GM12878 (cell line): ENCODE results near the gene VPS18. TPM values are rescaled to one million over a fixed set of nuclear protein-coding genes. Genes with fewer than 3 reads are reported as not detected.

Experiments used
- BCL11A ChIP-seq: IDR thresholded peaks from 2 replicates; pipeline ENCODE4 v1.6.1; 2011; ENCODE audit warnings: low read depth, low read length
- BMI1 ChIP-seq: fragments of 450-650 bp; IDR thresholded peaks from 2 replicates; pipeline ENCODE4 v1.6.1; 2016; ENCODE audit warnings: mild to moderate bottlenecking, moderate library complexity, borderline replicate concordance
- BRCA1 ChIP-seq: IDR thresholded peaks from 2 replicates; pipeline ENCODE4 v1.6.1; 2011; ENCODE audit warnings: low read depth, low read length, improper control_type of control experiment
- CEBPB ChIP-seq, 2 experiments: fragments of 150-350 bp in 1 of 2; IDR thresholded peaks; 2 replicates each; pipeline ENCODE4 v1.6.1; 2012 to 2014; ENCODE audit warnings: low read depth in 2 of 2, low read length in 2 of 2, borderline replicate concordance in 1 of 2, inconsistent platforms in 1 of 2
- GABPA ChIP-seq: IDR thresholded peaks from 2 replicates; pipeline ENCODE4 v1.6.1; 2014; ENCODE audit warnings: antibody characterized with exemption, low read depth, mild to moderate bottlenecking, inconsistent platforms
- JUND ChIP-seq: IDR thresholded peaks from 2 replicates; pipeline ENCODE4 v1.6.1; 2012; ENCODE audit warnings: low read depth, mild to moderate bottlenecking, low read length, improper control_type of control experiment, moderate library complexity
- MAX ChIP-seq: IDR thresholded peaks from 2 replicates; pipeline ENCODE4 v1.6.1; 2012; ENCODE audit warnings: low read depth, low read length, improper control_type of control experiment
- MEF2A ChIP-seq: IDR thresholded peaks from 2 replicates; pipeline ENCODE4 v1.6.1; 2011; ENCODE audit warnings: low read depth, mild to moderate bottlenecking, low read length, moderate library complexity; ENCODE audit not compliant: insufficient read depth
- MTA2 ChIP-seq: fragments of 450-650 bp; IDR thresholded peaks from 2 replicates; pipeline ENCODE4 v1.6.1; 2016; ENCODE audit warnings: low read depth, mild to moderate bottlenecking, moderate library complexity
- PBX3 ChIP-seq: IDR thresholded peaks from 2 replicates; pipeline ENCODE4 v1.6.1; 2011; ENCODE audit warnings: mild to moderate bottlenecking, low read depth, low read length, moderate library complexity; ENCODE audit not compliant: insufficient replicate concordance
- PKNOX1 ChIP-seq: fragments of 450-650 bp; IDR thresholded peaks from 2 replicates; pipeline ENCODE4 v1.6.1; 2016; ENCODE audit warnings: mild to moderate bottlenecking
- POLR2A ChIP-seq: IDR thresholded peaks from 2 replicates; pipeline ENCODE4 v1.6.1; 2011; ENCODE audit warnings: low read depth, mild to moderate bottlenecking, low read length
- POU2F2 ChIP-seq: IDR thresholded peaks from 3 replicates; pipeline ENCODE4 v1.6.1; 2011; ENCODE audit warnings: low read depth, mild to moderate bottlenecking, low read length, borderline replicate concordance
- RAD21 ChIP-seq: IDR thresholded peaks from 2 replicates; pipeline ENCODE4 v1.6.1; 2011; ENCODE audit warnings: mild to moderate bottlenecking, low read depth, low read length, moderate library complexity; ENCODE audit not compliant: insufficient read depth
- REST ChIP-seq: IDR thresholded peaks from 2 replicates; pipeline ENCODE4 v1.6.1; 2012; ENCODE audit warnings: mild to moderate bottlenecking, low read depth, low read length
- SMC3 ChIP-seq: IDR thresholded peaks from 2 replicates; pipeline ENCODE4 v1.6.1; 2011; ENCODE audit warnings: low read length, improper control_type of control experiment, borderline replicate concordance
- SPI1 ChIP-seq: IDR thresholded peaks from 2 replicates; pipeline ENCODE4 v1.6.1; 2011; ENCODE audit warnings: low read depth, mild to moderate bottlenecking, low read length, moderate library complexity, borderline replicate concordance; ENCODE audit not compliant: insufficient read depth
- SREBF1 ChIP-seq: IDR thresholded peaks from 2 replicates; pipeline ENCODE4 v1.6.1; 2012; ENCODE audit warnings: mild to moderate bottlenecking, low read length
- STAT1 ChIP-seq: fragments of 450-650 bp; conservative IDR thresholded peaks from 2 replicates; pipeline ENCODE4 v1.6.1; 2014; ENCODE audit warnings: antibody characterized with exemption, mild to moderate bottlenecking
- TAF1 ChIP-seq: IDR thresholded peaks from 2 replicates; pipeline ENCODE4 v1.6.1; 2011; ENCODE audit warnings: mild to moderate bottlenecking, low read depth, low read length, borderline replicate concordance
- TBL1XR1 ChIP-seq: IDR thresholded peaks from 2 replicates; pipeline ENCODE4 v1.6.1; 2012; ENCODE audit warnings: low read depth, low read length, improper control_type of control experiment
- ZNF687 ChIP-seq: fragments of 450-650 bp; IDR thresholded peaks from 2 replicates; pipeline ENCODE4 v1.6.1; 2017; ENCODE audit warnings: mild to moderate bottlenecking, moderate library complexity
- ZSCAN29 ChIP-seq: fragments of 450-650 bp; IDR thresholded peaks from 2 replicates; pipeline ENCODE4 v1.6.1; 2017; ENCODE audit warnings: mild to moderate bottlenecking, moderate library complexity
- polyA plus RNA-seq, 11 experiments: library from polyadenylated mRNA; depleted of rRNA in 4 of 11; unstranded in 6 of 11; stranded (reverse) in 5 of 11; fragments of >200 nt; fragmentation: Nextera tagmentation in 4 of 11; fragmentation: Illumina TruSeq in 1 of 11; extraction: Ambion mirVana in 4 of 11; extraction: Trizol in 1 of 11; gene quantifications; 1 replicate in 1 of 11; 2 replicates in 10 of 11; pipeline versions ENCODE4 v1.2.1 to v1.2.3, GENCODE V29; 2011 to 2016; ENCODE audit warnings: inconsistent platforms in 2 of 11, missing spikeins in 2 of 11, low read depth in 1 of 11
- total RNA-seq, 4 experiments: library from RNA; depleted of rRNA in 3 of 4; stranded (reverse); fragments of >200 nt in 3 of 4; fragmentation: Illumina TruSeq in 1 of 4; extraction: Trizol in 1 of 4; gene quantifications; 2 replicates each; pipeline versions ENCODE4 v1.2.1 to v1.2.3, GENCODE V29; 2013 to 2021

Gene VPS18
- total and polyA plus RNA-seq, 10 of the 15 experiments (the other 5 are each of a cell fraction or from before 2014, with no cell fraction given), result 0.71 to 20.4 (median 10.6) TPM

- TF ChIP-seq BMI1 (no peak), ZNF687 (peak; percentile 34; the same call in 1 of the 2 replicates), POLR2A (no peak), RAD21 (no peak), SPI1 (no peak), JUND (no peak), BRCA1 (no peak), SREBF1 (no peak), PKNOX1 (0 out of 2 replicates have a peak, but pooled peaks have one; percentile 5), MAX (no peak), POU2F2 (no peak), MTA2 (no peak), ZSCAN29 (no peak), PBX3 (no peak), CEBPB (IDR thresholded peaks at IDR 0.05; ENCODE audit: borderline replicate concordance in 1 of 2, low read depth in 2 of 2, low read length in 2 of 2) (no peak), BCL11A (no peak), MEF2A (no peak), STAT1 (no peak), SMC3 (no peak), GABPA (no peak), TAF1 (no peak), REST (no peak), TBL1XR1 (no peak)
Observed at GRCh38 chr15:40879609-40880008, 14.6 kb upstream of the VPS18 start (continued).
